ENCODE results near the gene RAB40C. TPM values are rescaled to one million over a fixed set of nuclear protein-coding genes. Genes with fewer than 3 reads are reported as not detected.
A peak's percentile ranks its signal among the peaks of the same experiment; 100 is the strongest.

Gene RAB40C
- total RNA-seq, 6 experiments from 2014 or later: 10.0 to 14.1 (median 12.0) TPM

GRCh38 chr16:586645-587590 lies 2.9 kb upstream of the RAB40C start:
- no peaks in the 10 kb centered on the region for H3K9me3 ChIP-seq
- peaks cover 0 to 53% (median 16%) of the 10 kb centered on the region in 4 donors for H3K4me1 ChIP-seq
- DNase-seq: peak in 2 of 3 donors; percentile 92
- H3K27ac ChIP-seq: peak overlapping the region in 1 of 3 donors; percentile 91
- intact Hi-C loops (cut with DNase I): loop anchor here in 1 of 2 donors (10.0 kb wide), 1 partner anchor 48 kb away; the partner anchor contains the start of genes METTL26 and WFIKKN1
- peak in 3 of 4 donors; percentile 4 to 46 (median 40) for ATAC-seq
- H3K36me3 ChIP-seq: no peaks in the 10 kb centered on the region
- no peaks in the 10 kb centered on the region for H3K27me3 ChIP-seq
- TF ChIP-seq, protein P1, sequence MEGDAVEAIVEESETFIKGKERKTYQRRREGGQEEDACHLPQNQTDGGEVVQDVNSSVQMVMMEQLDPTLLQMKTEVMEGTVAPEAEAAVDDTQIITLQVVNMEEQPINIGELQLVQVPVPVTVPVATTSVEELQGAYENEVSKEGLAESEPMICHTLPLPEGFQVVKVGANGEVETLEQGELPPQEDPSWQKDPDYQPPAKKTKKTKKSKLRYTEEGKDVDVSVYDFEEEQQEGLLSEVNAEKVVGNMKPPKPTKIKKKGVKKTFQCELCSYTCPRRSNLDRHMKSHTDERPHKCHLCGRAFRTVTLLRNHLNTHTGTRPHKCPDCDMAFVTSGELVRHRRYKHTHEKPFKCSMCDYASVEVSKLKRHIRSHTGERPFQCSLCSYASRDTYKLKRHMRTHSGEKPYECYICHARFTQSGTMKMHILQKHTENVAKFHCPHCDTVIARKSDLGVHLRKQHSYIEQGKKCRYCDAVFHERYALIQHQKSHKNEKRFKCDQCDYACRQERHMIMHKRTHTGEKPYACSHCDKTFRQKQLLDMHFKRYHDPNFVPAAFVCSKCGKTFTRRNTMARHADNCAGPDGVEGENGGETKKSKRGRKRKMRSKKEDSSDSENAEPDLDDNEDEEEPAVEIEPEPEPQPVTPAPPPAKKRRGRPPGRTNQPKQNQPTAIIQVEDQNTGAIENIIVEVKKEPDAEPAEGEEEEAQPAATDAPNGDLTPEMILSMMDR (IDR thresholded peaks at IDR 0.05): no peak
- no peak for TF ChIP-seq POLR2A (IDR thresholded peaks at IDR 0.05)
- H3K4me3 ChIP-seq: no peak overlapping the region
- 82% methylated on average over 3 of the region's 14 CpGs for WGBS (ENCODE audit: insufficient coverage, low coverage, low lambda C conversion rate, missing lambda C conversion rate)

GRCh38 chr16:588639-588888 lies 1.3 kb upstream of the RAB40C start:
- no CpG with 5 or more reads among the region's 21 CpGs for WGBS (ENCODE audit: insufficient coverage, low coverage, low lambda C conversion rate, missing lambda C conversion rate)
- DNase-seq (peak in 1 of 3 donors; percentile 65), ATAC-seq (no peak)
- intact Hi-C loops (cut with DNase I): loop anchor here in 1 of 2 donors (10.0 kb wide), 1 partner anchor 46 kb away; the partner anchor contains the start of genes METTL26 and WFIKKN1
- no peaks in the 10 kb centered on the region for H3K36me3 ChIP-seq
- H3K4me1 ChIP-seq: peaks cover 0 to 61% (median 28%) of the 10 kb centered on the region in 4 donors
- peak overlapping the region; percentile 87 to 97 (median 91) for H3K27ac ChIP-seq
- TF ChIP-seq, protein P1 (IDR thresholded peaks at IDR 0.05): no peak
- TF ChIP-seq POLR2A (IDR thresholded peaks at IDR 0.05): no peak
- no peaks in the 10 kb centered on the region for H3K9me3 ChIP-seq
- H3K27me3 ChIP-seq: no peaks in the 10 kb centered on the region
- H3K4me3 ChIP-seq: peak overlapping the region; percentile 72 to 99 (median 89)

GRCh38 chr16:588889-589657 lies 793 bp upstream of the RAB40C start:
- ATAC-seq (peak; percentile 72 to 85 (median 76)), DNase-seq (peak; percentile 98 to 99 (median 99))
- intact Hi-C loops (cut with DNase I): loop anchor here in 1 of 2 donors (10.0 kb wide), 1 partner anchor 46 kb away; the partner anchor contains the start of genes METTL26 and WFIKKN1
- Histone ChIP-seq H3K27ac (peak overlapping the region; percentile 87 to 97 (median 91)), H3K27me3 (no peaks in the 10 kb centered on the region), H3K4me1 (peaks cover 0 to 63% (median 30%) of the 10 kb centered on the region in 4 donors), H3K36me3 (no peaks in the 10 kb centered on the region), H3K4me3 (peak overlapping the region; percentile 72 to 99 (median 89)), H3K9me3 (no peaks in the 10 kb centered on the region)
- TF ChIP-seq POLR2A (IDR thresholded peaks at IDR 0.05): peak; percentile 96
- TF ChIP-seq, protein P1 (IDR thresholded peaks at IDR 0.05): no peak
- WGBS (ENCODE audit: insufficient coverage, low coverage, low lambda C conversion rate, missing lambda C conversion rate): under 1% methylated on average over 28 of the region's 107 CpGs

GRCh38 chr16:590188-590814 lies 435 bp downstream of the RAB40C start:
- Histone ChIP-seq H3K27ac (peak overlapping the region; percentile 67 to 81 (median 77)), H3K36me3 (no peaks in the 10 kb centered on the region), H3K4me1 (peaks cover 0 to 66% (median 33%) of the 10 kb centered on the region in 4 donors), H3K9me3 (no peaks in the 10 kb centered on the region), H3K4me3 (peak overlapping the region; percentile 79 to 90 (median 82)), H3K27me3 (no peaks in the 10 kb centered on the region)
- TF ChIP-seq, protein P1 (IDR thresholded peaks at IDR 0.05): no peak
- TF ChIP-seq POLR2A (IDR thresholded peaks at IDR 0.05): peak; percentile 61
- DNase-seq (peak; percentile 57 to 65 (median 60)), ATAC-seq (no peak)
- intact Hi-C loops (cut with DNase I): no loop called here
- WGBS (ENCODE audit: insufficient coverage, low coverage, low lambda C conversion rate, missing lambda C conversion rate): 0% methylated on average over 5 of the region's 71 CpGs
